Endothelial cell of umbilical vein (primary cell): ENCODE results near the gene JMJD7. TPM values are rescaled to one million over a fixed set of nuclear protein-coding genes. Genes with fewer than 3 reads are reported as not detected.
A peak's percentile ranks its signal among the peaks of the same experiment; 100 is the strongest.

Source experiments
- BruUV-seq: library from RNA; stranded (reverse); fragments of 400-500 nt; replicated peaks from 2 replicates; lab custom pipeline; 2021; lab: Mats Ljungman, UMichigan
- CTCF ChIA-PET: fragments of 300-600, 350-600 bp; sonication (Branson Sonifier 250); formaldehyde crosslinking; loops from one replicate; lab custom pipeline; 2021; ENCODE audit warnings: antibody characterized with exemption, inconsistent platforms; lab: Charles Lee
- POLR2A ChIA-PET: fragments of 300-600, 350-600 bp; sonication (Branson Sonifier 250); formaldehyde crosslinking; loops from one replicate; lab custom pipeline; 2021; ENCODE audit warnings: antibody characterized with exemption, inconsistent platforms; lab: Charles Lee
- DNase-seq: peaks from one replicate; pipeline ENCODE4 v3.0.0-alpha.2; 2011; ENCODE audit warnings: low read depth, low spot score
- FAIRE-seq: peaks from 2 replicates; lab custom pipeline; 2011; peaks lifted over from hg19 to GRCh38; lab: Jason Lieb, UNC
- H2AFZ ChIP-seq: 2 replicates; pipeline ENCODE4 v1.6.0; 2012; ENCODE audit warnings: low read depth, low read length, control low read depth, inconsistent platforms
- H3K27ac ChIP-seq: 2 replicates; pipeline ENCODE4 v1.5.1; 2011; ENCODE audit warnings: low read depth, mild to moderate bottlenecking, control low read depth, low read length, moderate library complexity; ENCODE audit not compliant: insufficient read depth
- H3K27me3 ChIP-seq, 2 experiments: 2 replicates each; pipeline versions ENCODE4 v1.6.0 to v1.6.1; 2011; ENCODE audit warnings: low read length in 2 of 2, mixed read lengths in 1 of 2; ENCODE audit not compliant: control insufficient read depth in 2 of 2, insufficient read depth in 2 of 2
- H3K36me3 ChIP-seq, 2 experiments: 2 replicates in 1 of 2; 3 replicates in 1 of 2; pipeline ENCODE4 v1.5.1; 2011; ENCODE audit warnings: low read length in 2 of 2, mild to moderate bottlenecking in 1 of 2, moderate library complexity in 1 of 2; ENCODE audit not compliant: control insufficient read depth in 2 of 2, insufficient read depth in 2 of 2; ENCODE audit errors: extremely low read depth in 1 of 2
- H3K4me1 ChIP-seq: 3 replicates; pipeline ENCODE4 v1.5.1; 2011; ENCODE audit warnings: mild to moderate bottlenecking, low read length; ENCODE audit not compliant: control insufficient read depth, insufficient read depth; ENCODE audit errors: extremely low read depth
- H3K4me2 ChIP-seq: 2 replicates; pipeline ENCODE4 v1.6.1; 2011; ENCODE audit warnings: low read length, control low read depth, mixed read lengths; ENCODE audit not compliant: insufficient read depth
- H3K4me3 ChIP-seq, 3 experiments: fragments of 200-600 bp in 1 of 3; sonication (generic), shearing (Covaris generic) in 1 of 3; replicated peaks in 1 of 3; 2 replicates each; pipeline ENCODE4 v1.5.1; 2011 to 2016; ENCODE audit warnings: control low read depth in 3 of 3, low read length in 3 of 3, mild to moderate bottlenecking in 2 of 3, inconsistent platforms in 1 of 3, low read depth in 1 of 3, moderate library complexity in 1 of 3; ENCODE audit not compliant: insufficient read depth in 1 of 3
- H3K79me2 ChIP-seq: 2 replicates; pipeline ENCODE4 v1.6.0; 2012; ENCODE audit warnings: low read length, inconsistent platforms; ENCODE audit not compliant: control insufficient read depth, insufficient read depth
- H3K9ac ChIP-seq: replicated peaks from 2 replicates; pipeline ENCODE3; 2011; ENCODE audit warnings: low read length, control low read depth; ENCODE audit not compliant: insufficient read depth; ENCODE audit errors: extremely low read depth
- H3K9me1 ChIP-seq: replicated peaks from 3 replicates; pipeline ENCODE4 v1.6.0; 2011; ENCODE audit warnings: mild to moderate bottlenecking, low read length; ENCODE audit not compliant: control insufficient read depth, insufficient read depth; ENCODE audit errors: extremely low read depth
- H3K9me3 ChIP-seq: replicated peaks from 2 replicates; pipeline ENCODE4 v1.5.1; 2012; ENCODE audit warnings: low read length, inconsistent platforms; ENCODE audit not compliant: control insufficient read depth, insufficient read depth
- H4K20me1 ChIP-seq: replicated peaks from 2 replicates; pipeline ENCODE3; 2011; ENCODE audit warnings: mild to moderate bottlenecking, low read length; ENCODE audit not compliant: control insufficient read depth, insufficient read depth; ENCODE audit errors: extremely low read depth
- CTCF ChIP-seq, 2 donors: IDR thresholded peaks; 1 replicate in 1 of 2; 2 replicates in 1 of 2; pipeline ENCODE4 v1.5.1; 2011; ENCODE audit warnings: low read length in 2 of 2, mild to moderate bottlenecking in 2 of 2, moderate library complexity in 2 of 2, control low read depth in 1 of 2, inconsistent platforms in 1 of 2, low read depth in 1 of 2; ENCODE audit not compliant: insufficient read depth in 1 of 2; ENCODE audit errors: extremely low read depth in 1 of 2
- EZH2 ChIP-seq: IDR thresholded peaks from 2 replicates; pipeline ENCODE4 v1.6.1; 2012; ENCODE audit warnings: borderline replicate concordance, low read depth, mild to moderate bottlenecking, moderate library complexity, low read length, inconsistent platforms; ENCODE audit not compliant: severe bottlenecking
- FOS ChIP-seq: IDR thresholded peaks from 2 replicates; pipeline ENCODE4 v1.6.1; 2011; ENCODE audit warnings: mild to moderate bottlenecking, low read length, moderate library complexity, borderline replicate concordance; ENCODE audit not compliant: insufficient read depth
- MAX ChIP-seq: IDR thresholded peaks from 2 replicates; pipeline ENCODE4 v1.6.1; 2011; ENCODE audit not compliant: insufficient read depth, insufficient read length
- POLR2A ChIP-seq: IDR thresholded peaks from 2 replicates; pipeline ENCODE4 v1.6.1; 2012; ENCODE audit warnings: low read depth, mild to moderate bottlenecking, control low read depth, low read length
- POLR2AphosphoS5 ChIP-seq: IDR thresholded peaks from 2 replicates; pipeline ENCODE4 v1.6.1; 2012; ENCODE audit warnings: low read depth, mild to moderate bottlenecking, control low read depth, low read length, moderate library complexity; ENCODE audit not compliant: insufficient read depth
- dilution Hi-C: fragments of 300-500 bp; cut with MboI; formaldehyde crosslinking; loops from one replicate; pipeline ENCODE4 v1.15.0; 2019; ENCODE audit warnings: low sequenced_read_pairs; ENCODE audit not compliant: extremely low pct_ligation_motif_present
- intact Hi-C: fragments of 100-400 bp; cut with micrococcal nuclease; formaldehyde crosslinking; loops from one replicate; pipeline ENCODE4 v1.10.0; 2022
- polyA plus RNA-seq, 4 experiments: library from polyadenylated mRNA; depleted of rRNA in 3 of 4; stranded (reverse) in 3 of 4; unstranded in 1 of 4; fragments of >200 nt; gene quantifications; 2 replicates each; pipeline versions ENCODE4 v1.2.1 to v1.2.3, GENCODE V29; 2011 to 2012; ENCODE audit warnings: missing spikeins in 1 of 4
- total RNA-seq: library from RNA; stranded (reverse); gene quantifications from 2 replicates; pipeline ENCODE4 v1.2.3, GENCODE V29; 2021

The JMJD7 gene
- total and polyA plus RNA-seq, 2 donors (not counting 3 experiments of a cell fraction or from before 2014, with no cell fraction given), result 7.3 to 11.4 TPM

- Histone ChIP-seq H4K20me1 (no peaks in the 10 kb centered on the region), H3K9me1 (no peaks in the 10 kb centered on the region), H3K9ac (no peak overlapping the region), H3K79me2 (no peaks in the 10 kb centered on the region), H3K9me3 (no peaks in the 10 kb centered on the region), H3K27ac (no peak overlapping the region), H3K27me3 (no peaks in the 10 kb centered on the region), H3K4me3 (no peak overlapping the region), H2AFZ (no peak overlapping the region), H3K36me3 (peaks cover 5 to 48% of the 10 kb centered on the region in 2 experiments), H3K4me1 (no peaks in the 10 kb centered on the region), H3K4me2 (no peak overlapping the region)
- CTCF ChIA-PET, result interaction anchor here (0.7 to 2.0 kb wide), 3 partner anchors 12 to 46 kb away, joined by 3 to 6 read pairs (median 3); no protein-coding TSS in a partner anchor
- no peak for DNase-seq
- FAIRE-seq, result no peak
- intact Hi-C loops (no loop called here), dilution Hi-C loops (no loop called here)
- POLR2A ChIA-PET, result no interaction called here
- no TSS peak for BruUV-seq
- no peak for TF ChIP-seq MAX
- TF ChIP-seq POLR2AphosphoS5, result no peak
- no peak for TF ChIP-seq EZH2
- no peak for TF ChIP-seq FOS
These were observed 30.9 kb downstream of the JMJD7 start for GRCh38 chr15:41858756-41859155.

GRCh38 chr15:41860049-41860828 is 32.3 kb downstream of the JMJD7 start:
- Histone ChIP-seq H3K9me3 (no peaks in the 10 kb centered on the region), H3K36me3 (peaks cover 8 to 40% of the 10 kb centered on the region in 2 experiments), H3K9me1 (no peaks in the 10 kb centered on the region), H3K27me3 (no peaks in the 10 kb centered on the region), H4K20me1 (no peaks in the 10 kb centered on the region), H3K4me1 (no peaks in the 10 kb centered on the region), H3K27ac (no peak overlapping the region), H3K79me2 (no peaks in the 10 kb centered on the region), H3K4me2 (no peak overlapping the region), H3K4me3 (no peak overlapping the region), H2AFZ (no peak overlapping the region), H3K9ac (no peak overlapping the region)
- POLR2A ChIA-PET, result no interaction called here
- CTCF ChIA-PET, result interaction anchor here (1.8 kb wide), 1 partner anchor 44 kb away, joined by 6 read pairs; no protein-coding TSS in a partner anchor
- TF ChIP-seq CTCF (IDR thresholded peaks at IDR 0.05; ENCODE audit: extremely low read depth in 1 of 2, insufficient read depth in 1 of 2, low read depth in 1 of 2, low read length in 2 of 2) (peak in 1 of 2 donors; percentile 6), POLR2A (no peak)
- intact Hi-C loops, result no loop called here
- dilution Hi-C loops, result no loop called here
- no TSS peak for BruUV-seq
- FAIRE-seq, result no peak
- DNase-seq, result no peak
